ACC112 (cell line): ENCODE data around the gene CSE1L.
"Not testable (repeated sequence)": the region's sequence is repeated elsewhere in the genome, so short reads cannot be mapped to it uniquely, and the experiment has no call there.

Source experiments
- H2AFZ ChIP-seq: fragments of 200-600 bp; sonication (generic); one replicate; pipeline ENCODE4 v1.6.0; 2017; ENCODE audit warnings: antibody characterized with exemption, low read length; ENCODE audit not compliant: unreplicated experiment
- H3K27ac ChIP-seq: fragments of 200-600 bp; sonication (generic); 2 replicates; pipeline ENCODE4 v1.5.1; 2014; ENCODE audit warnings: low read depth, mild to moderate bottlenecking, antibody characterized with exemption, low read length, moderate library complexity
- H3K27me3 ChIP-seq: fragments of 200-600 bp; sonication (generic); 2 replicates; pipeline ENCODE4 v1.6.1; 2014; ENCODE audit warnings: mild to moderate bottlenecking, antibody characterized with exemption, low read length, moderate library complexity, mixed read lengths; ENCODE audit not compliant: insufficient read depth
- H3K36me3 ChIP-seq: fragments of 200-600 bp; sonication (generic); 2 replicates; pipeline ENCODE4 v1.6.1; 2016; ENCODE audit warnings: mild to moderate bottlenecking, antibody characterized with exemption, low read length, moderate library complexity, mixed read lengths; ENCODE audit not compliant: insufficient read depth
- H3K4me1 ChIP-seq: fragments of 200-600 bp; sonication (generic); one replicate; pipeline ENCODE4 v1.6.1; 2016; ENCODE audit warnings: low read length, mixed read lengths; ENCODE audit not compliant: insufficient read depth, unreplicated experiment, control insufficient read depth
- H3K4me3 ChIP-seq: fragments of 200-600 bp; sonication (generic); 2 replicates; pipeline ENCODE4 v1.5.1; 2014; ENCODE audit warnings: mild to moderate bottlenecking, low read depth, low read length
- H3K79me2 ChIP-seq: fragments of 200-600 bp; sonication (generic); one replicate; pipeline ENCODE4 v1.6.0; 2016; ENCODE audit warnings: low read length; ENCODE audit not compliant: control insufficient read depth, unreplicated experiment, insufficient read depth

The CSE1L gene

GRCh38 chr20:49103019-49103418, 56.9 kb downstream of the CSE1L start:
- no peak overlapping the region for H3K27ac ChIP-seq

GRCh38 chr20:49103647-49104364, 57.7 kb downstream of the CSE1L start:
- no peaks in the 10 kb centered on the region for H3K4me1 ChIP-seq
- peaks cover 10% of the 10 kb centered on the region for H3K36me3 ChIP-seq

More at GRCh38 chr20:49103019-49103418, 56.9 kb downstream of the CSE1L start:
- no peak overlapping the region for H2AFZ ChIP-seq
- peaks cover 10% of the 10 kb centered on the region for H3K36me3 ChIP-seq
- H3K27me3 ChIP-seq = no peaks in the 10 kb centered on the region
- peaks cover 4% of the 10 kb centered on the region for H3K79me2 ChIP-seq
- no peaks in the 10 kb centered on the region for H3K4me1 ChIP-seq
- no peak overlapping the region for H3K4me3 ChIP-seq

DNA sequence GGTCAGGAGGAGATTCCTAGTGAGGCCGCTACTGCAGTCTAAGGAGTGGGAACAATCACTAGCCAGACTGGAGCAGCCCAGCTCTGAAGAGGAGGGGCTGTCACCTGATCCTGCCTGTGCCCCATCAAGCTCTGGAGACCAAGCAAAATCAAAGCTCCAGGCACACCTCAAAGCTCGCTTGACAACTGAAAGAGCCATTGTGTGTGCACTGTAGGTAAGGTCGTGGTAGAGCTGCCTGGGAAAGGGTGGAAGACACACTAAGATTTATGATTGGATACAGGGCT, 58.2 kb downstream of the CSE1L start:
- Histone ChIP-seq H2AFZ (no peak overlapping the region), H3K36me3 (peaks cover 10% of the 10 kb centered on the region), H3K27me3 (no peaks in the 10 kb centered on the region), H3K27ac (no peak overlapping the region), H3K79me2 (no peaks in the 10 kb centered on the region), H3K4me1 (no peaks in the 10 kb centered on the region), H3K4me3 (no peak overlapping the region)

More at GRCh38 chr20:49103647-49104364, 57.7 kb downstream of the CSE1L start:
- Histone ChIP-seq H3K27me3 (no peaks in the 10 kb centered on the region), H3K27ac (no peak overlapping the region), H2AFZ (no peak overlapping the region), H3K79me2 (no peaks in the 10 kb centered on the region), H3K4me3 (no peak overlapping the region)

DNA sequence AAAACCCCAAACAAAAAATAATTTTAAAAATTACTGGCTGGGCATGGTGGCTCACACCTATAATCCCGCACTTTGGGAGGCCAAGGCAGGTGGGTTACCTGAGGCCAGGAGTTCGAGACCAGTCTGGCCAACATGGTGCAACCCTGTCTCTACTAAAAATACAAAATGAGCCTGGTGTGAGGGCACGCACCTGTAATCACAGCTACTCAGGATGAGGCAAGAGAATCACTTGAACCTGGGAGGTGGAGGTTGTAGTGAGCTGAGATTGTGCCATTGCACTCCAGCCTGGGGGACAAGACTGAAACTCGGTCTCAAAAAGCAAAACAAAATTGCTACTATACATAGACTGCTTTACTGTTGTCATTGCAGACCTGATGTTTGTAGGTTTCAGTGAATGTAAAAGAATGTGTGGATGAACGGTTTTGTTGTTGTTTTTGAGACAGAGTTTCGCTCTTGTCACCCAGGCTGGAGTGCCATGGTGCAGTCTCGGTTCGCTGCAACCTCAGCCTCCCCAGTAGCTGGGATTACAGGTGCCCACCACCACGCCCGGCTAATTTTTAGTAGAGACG, 59.0 kb downstream of the CSE1L start:
- not testable (repeated sequence) for H3K36me3 ChIP-seq, H3K27ac ChIP-seq, H3K4me3 ChIP-seq, H3K4me1 ChIP-seq, H3K79me2 ChIP-seq, H3K27me3 ChIP-seq, H2AFZ ChIP-seq

DNA sequence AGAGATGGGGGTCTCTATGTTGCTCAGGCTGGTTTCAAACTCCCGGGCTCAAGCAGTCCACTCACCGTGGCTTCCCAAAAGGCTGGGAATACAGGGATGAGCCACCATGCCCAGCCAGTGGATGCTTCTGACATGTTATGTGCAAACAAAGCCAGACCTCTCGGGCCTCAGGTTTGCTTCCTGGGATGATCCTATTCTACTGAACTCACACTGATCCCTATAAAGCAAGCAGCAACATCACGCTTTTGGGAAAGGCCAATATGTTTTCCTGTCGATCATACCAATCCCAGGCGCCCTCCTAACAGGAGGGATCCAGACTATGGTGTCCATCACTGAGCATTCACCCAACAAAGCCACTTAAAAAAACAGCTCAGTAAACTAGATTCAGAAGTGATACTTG, 60.2 kb downstream of the CSE1L start:
- Histone ChIP-seq H3K4me3 (no peak overlapping the region), H3K27ac (no peak overlapping the region), H3K36me3 (peaks cover 5% of the 10 kb centered on the region; the same call in 1 of the 2 replicates), H3K27me3 (no peaks in the 10 kb centered on the region), H3K4me1 (no peaks in the 10 kb centered on the region), H2AFZ (no peak overlapping the region), H3K79me2 (no peaks in the 10 kb centered on the region)

DNA sequence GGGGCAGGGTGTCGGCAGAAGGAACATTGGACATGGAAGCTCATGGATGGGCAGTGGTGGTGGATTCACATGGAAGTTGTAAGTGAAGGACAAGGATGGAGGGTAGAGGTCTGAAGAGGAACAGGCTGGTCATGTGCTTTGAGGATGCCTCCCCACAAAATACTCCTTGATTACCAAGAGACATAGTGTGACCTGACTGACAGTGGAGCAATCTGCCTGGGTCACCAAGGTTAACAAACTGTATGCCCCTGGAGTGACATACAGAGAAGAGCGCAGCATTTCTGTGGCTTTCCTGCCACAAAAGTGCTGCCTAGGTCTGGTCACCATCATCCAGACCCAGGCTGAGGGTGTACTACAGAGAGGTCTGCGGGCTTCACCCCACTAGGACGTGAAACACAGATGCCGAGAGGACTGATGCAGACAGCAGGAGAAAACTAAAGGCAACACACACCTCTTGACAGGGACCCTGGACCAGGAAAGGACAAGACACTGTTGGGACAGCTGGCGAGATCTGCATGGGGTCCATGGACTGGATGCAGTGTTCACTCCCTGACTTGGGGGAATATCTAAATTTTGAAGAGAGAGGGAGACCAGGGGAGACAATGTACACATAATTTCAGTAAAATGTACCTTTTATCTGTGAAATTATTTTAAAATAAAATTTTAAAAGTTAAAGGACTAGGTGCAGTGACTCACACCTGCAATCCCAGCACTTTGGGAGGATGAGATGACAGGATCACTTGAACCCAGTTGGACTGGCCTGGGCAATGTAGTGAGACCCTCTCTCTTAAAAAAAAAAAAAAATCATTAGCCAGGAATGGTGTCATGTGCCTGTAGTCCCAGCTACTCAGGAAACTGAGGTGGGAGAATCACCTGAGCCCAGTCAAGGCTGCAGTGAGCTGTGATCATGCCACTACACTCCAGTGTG, 64.9 kb downstream of the CSE1L start:
- Histone ChIP-seq H3K79me2 (no peaks in the 10 kb centered on the region), H3K36me3 (peaks cover 5% of the 10 kb centered on the region; the same call in 1 of the 2 replicates), H2AFZ (no peak overlapping the region), H3K27ac (no peak overlapping the region), H3K27me3 (no peaks in the 10 kb centered on the region), H3K4me1 (peaks cover 6% of the 10 kb centered on the region), H3K4me3 (no peak overlapping the region)

GRCh38 chr20:49112596-49113274, 66.6 kb downstream of the CSE1L start:
- Histone ChIP-seq H3K79me2 (no peaks in the 10 kb centered on the region), H3K36me3 (peaks cover 5% of the 10 kb centered on the region; the same call in 1 of the 2 replicates), H2AFZ (no peak overlapping the region), H3K4me3 (no peak overlapping the region), H3K27ac (no peak overlapping the region), H3K4me1 (peaks cover 6% of the 10 kb centered on the region), H3K27me3 (no peaks in the 10 kb centered on the region)

DNA sequence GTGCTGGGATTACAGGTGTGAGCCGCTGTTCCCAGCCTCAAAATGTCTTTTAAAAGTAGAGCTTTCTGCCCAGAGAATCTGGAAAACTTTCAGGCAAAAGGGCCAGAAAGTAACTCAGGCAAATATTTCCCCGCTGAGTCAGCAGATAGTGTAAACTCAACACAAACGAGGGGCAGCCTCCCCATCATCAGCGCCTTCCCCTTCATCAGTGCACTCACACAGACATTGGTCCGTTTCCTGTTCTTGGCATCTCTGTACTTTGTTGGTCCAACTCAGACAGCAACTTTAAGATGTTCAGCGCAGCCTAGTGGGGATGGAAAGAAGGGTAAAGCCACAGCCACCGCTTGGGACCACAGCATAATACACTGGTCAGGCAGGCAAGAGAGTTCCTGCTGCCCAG, 69.5 kb downstream of the CSE1L start:
- peaks cover 11% of the 10 kb centered on the region for H3K36me3 ChIP-seq

DNA sequence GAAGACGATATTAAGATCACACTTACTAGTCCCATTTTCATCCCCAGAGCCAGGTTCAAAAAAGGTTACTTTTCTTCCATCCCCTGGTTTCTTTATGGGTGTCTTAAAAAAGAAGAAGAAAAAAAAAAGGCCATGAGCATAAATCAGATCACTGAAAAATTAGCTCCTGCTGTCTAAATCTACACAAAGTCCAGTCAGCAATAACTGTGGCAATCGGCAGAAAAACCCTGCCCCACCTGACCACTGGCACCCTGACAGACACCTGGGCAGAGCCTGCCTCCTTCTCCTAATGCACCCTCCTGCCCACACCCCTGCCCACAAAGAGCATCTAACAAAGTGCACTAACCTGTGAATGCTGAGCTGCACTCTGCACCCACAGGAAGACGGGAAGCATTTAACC, 72.2 kb downstream of the CSE1L start:
- no peaks in the 10 kb centered on the region for H3K79me2 ChIP-seq
- no peak overlapping the region for H3K27ac ChIP-seq
- H3K36me3 ChIP-seq = peaks cover 15% of the 10 kb centered on the region
- H3K4me3 ChIP-seq = no peak overlapping the region
- H2AFZ ChIP-seq = no peak overlapping the region
- H3K4me1 ChIP-seq = no peaks in the 10 kb centered on the region
- no peaks in the 10 kb centered on the region for H3K27me3 ChIP-seq

More for the DNA sequence above, 69.5 kb downstream of the CSE1L start:
- Histone ChIP-seq H3K27me3 (no peaks in the 10 kb centered on the region), H3K79me2 (no peaks in the 10 kb centered on the region), H3K4me3 (no peak overlapping the region), H3K4me1 (peaks cover 6% of the 10 kb centered on the region), H2AFZ (no peak overlapping the region), H3K27ac (no peak overlapping the region)

GRCh38 chr20:49119988-49120387, 73.9 kb downstream of the CSE1L start:
- Histone ChIP-seq H3K36me3 (peaks cover 15% of the 10 kb centered on the region), H3K4me1 (no peaks in the 10 kb centered on the region), H3K27me3 (no peaks in the 10 kb centered on the region), H3K79me2 (no peaks in the 10 kb centered on the region), H2AFZ (no peak overlapping the region), H3K27ac (no peak overlapping the region), H3K4me3 (no peak overlapping the region)
